ENCODE data around the gene HOXC10.
A peak's percentile ranks its signal among the peaks of the same experiment; 100 is the strongest.

HOXC10 gene

GRCh38 chr12:54030889-54031471 is 46.0 kb downstream of the HOXC10 start:
- no peak for DNase-seq

GRCh38 chr12:54031480-54031879 is 46.5 kb downstream of the HOXC10 start:
- DNase-seq: no peak

GRCh38 chr12:54032086-54032619 is 47.2 kb downstream of the HOXC10 start:
- DNase-seq: no peak

DNA sequence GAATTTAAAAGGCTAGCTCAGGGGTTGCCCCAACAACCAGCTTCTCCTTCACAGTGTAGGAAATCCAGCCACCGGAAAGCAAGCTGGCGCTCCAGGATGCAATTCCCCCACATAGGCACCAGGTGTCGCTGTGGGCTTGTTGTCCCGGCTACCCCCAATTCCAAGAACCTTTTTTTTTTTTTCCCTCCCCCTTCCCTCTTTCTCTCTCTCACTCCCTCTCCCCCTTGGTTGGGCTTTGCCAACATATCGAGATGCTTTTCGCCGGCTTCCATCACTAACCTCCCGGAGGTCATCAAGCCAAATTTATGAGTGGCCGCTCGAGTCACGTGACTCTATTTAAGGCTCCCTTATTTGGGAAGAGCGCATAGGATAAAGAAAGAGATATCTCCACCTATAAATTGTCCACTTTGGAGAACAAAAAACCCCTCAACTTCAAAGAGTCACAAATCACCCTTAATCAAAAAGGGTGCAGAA is 47.7 kb downstream of the HOXC10 start, which contains the start of gene HOXC5:
Gene HOXC5 (plus strand): TSS at position 424 of the 474 bp plus-strand sequence. CDS start 73 bp downstream, outside the sequence.
- peak; percentile 47 for DNase-seq

DNA sequence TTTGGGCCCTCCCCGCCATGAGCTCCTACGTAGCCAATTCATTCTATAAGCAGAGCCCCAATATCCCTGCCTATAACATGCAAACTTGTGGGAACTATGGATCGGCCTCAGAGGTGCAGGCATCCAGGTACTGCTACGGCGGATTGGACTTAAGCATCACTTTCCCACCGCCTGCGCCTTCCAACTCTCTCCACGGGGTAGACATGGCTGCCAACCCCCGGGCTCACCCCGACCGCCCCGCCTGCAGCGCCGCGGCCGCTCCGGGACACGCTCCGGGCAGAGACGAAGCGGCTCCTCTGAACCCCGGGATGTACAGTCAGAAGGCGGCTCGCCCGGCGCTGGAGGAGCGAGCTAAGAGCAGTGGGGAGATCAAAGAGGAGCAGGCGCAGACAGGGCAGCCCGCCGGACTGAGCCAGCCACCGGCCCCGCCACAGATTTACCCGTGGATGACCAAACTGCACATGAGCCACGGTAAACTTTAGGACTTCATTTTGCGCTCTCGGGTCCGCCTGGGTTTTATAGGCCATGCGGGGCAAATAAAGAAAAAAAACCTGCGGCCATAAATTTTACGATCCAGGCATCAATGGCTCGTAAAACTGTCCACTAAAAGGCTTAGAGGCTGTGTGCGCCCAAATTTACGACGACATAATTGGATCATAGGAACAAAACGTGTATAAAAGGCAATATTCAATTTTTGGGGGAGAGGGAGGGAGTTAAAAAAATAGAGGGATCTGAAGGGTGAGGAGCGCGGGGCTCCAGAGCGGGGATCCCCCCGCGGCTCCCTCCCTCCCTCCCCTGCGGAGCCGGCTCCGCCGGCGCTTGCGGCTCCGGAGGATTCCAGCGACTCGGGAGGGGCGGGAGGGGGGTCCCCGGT is 48.4 kb downstream of the HOXC10 start:
- no peak for DNase-seq

DNA sequence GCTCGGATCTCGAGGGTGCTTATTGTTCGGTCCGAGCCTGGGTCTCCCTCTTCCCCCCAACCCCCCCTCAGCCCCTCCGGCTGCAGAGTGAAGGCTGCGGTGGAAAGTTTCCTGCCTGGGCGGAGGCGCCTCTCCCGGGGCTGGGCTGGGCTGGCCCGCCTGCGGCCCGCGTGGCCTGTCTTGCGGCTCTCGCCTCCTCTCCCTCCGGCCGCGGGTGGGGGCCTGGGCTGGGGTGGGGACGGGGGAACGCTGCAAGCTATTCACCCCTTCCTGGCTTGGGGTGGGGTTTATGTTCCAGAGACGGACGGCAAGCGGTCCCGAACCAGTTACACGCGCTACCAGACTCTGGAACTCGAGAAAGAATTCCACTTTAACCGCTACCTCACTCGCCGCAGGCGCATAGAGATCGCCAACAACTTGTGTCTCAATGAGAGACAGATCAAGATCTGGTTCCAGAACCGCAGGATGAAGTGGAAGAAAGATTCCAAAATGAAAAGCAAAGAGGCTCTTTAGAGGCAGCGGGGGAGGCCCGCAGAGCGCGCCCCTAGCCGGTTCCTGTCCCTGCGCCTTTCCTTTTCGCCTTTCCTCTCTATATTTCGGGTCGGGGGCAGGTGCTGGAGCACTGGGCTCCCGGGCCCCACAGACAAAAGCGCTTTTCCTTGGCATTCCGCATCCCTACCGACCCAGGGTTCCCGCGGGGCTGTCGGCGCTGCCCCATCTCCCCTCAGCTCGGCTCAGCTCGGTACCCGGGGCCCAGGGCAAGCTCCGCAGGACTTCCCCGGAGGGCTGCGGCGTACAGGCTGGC is 49.2 kb downstream of the HOXC10 start:
- no peak for DNase-seq

DNA sequence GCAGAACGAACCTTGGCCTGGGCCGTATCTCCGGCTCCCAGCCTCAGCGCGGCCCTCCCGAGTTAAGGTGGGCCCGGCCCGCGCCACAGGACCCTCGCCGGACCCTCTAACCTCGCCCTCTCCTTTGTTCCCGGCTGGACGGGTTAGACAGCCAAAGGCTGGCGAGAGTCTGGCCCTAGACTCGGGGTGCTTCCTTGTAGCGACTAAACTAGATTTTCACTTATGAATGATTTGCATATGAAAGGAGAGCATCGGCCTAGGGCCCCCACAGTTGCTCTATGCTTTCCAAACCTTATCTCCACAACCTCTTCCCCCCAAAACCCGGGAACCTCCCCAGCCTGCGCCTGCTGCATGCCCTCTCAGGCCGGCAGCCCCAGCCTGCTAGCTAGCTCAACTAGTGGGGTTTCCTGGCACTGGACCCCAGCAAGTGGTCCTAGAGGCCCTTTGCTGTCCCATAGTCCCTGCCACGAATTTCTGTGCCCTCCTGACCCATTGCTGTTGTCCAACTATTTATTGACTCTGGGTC is 49.9 kb downstream of the HOXC10 start:
- no peak for DNase-seq

DNA sequence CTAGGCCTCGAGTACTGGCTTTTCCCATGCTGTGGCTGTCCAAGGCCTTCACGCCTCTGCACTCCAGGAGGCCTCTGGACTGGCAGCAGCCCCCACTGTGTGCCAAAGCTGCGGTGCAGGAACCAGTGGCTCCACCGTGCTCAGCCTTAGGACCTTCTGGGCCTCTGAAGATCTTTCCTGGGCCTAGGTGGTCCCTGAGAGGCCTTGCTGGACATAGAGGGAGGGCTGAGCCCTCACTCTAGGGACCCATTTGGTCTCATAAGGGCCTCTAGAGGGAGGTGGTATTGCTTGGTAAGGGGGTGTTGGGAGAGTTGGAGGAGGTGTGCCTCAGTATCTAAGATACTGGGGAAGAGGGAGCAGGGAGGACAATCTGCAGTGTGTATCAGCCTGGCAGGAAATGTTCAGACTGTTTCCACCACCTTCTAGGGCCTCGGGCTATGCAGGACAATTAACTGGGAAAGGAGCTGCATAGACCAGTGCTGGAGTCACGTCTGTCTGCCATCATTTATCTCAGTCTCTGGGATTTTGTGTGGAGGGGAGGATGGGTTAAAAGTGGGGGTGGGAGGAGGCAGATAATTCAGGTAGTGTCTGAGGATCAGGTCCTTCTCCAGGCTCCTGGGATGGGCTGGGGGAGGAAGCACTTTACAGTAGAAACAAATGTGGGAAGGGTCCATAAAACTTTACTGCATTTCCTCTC is 50.8 kb downstream of the HOXC10 start:
- DNase-seq: no peak

DNA sequence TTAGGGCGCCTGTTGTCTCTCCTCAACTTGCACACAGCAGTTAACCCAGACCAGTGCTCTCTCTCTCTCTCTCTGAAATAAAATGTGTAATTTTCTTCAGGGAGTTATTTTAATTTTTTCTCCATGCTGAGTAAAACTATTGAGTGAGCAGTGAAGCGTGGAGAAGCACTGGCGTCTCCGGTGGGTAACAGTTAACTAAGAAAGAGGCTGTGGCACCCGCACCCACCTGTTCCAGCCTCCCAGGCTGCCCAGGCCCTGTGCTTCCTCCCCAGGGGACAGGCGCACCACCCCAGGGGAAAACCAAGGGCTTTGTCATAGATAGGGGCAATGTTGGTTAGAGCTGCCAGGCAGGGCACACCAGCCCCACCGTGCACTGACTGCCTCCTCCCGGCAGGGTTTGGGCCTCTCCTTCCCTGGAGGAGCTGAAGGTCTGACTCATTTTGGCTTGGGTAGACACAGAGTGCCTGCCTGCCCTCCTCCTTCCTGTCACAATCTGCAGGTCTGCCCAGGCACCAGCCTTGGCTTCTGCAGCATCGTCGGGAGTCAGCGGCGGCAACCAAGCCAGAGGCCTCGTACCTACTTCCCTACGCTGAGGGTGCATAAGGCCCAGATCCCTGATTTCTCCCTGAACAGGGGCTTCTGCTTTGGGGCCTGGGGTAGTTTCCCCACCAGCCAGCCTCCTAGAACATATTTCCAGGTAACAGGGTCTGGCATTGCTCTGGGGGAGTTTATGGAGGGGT is 51.8 kb downstream of the HOXC10 start:
- no peak for DNase-seq

- DNase-seq: no peak
These were observed 52.7 kb downstream of the HOXC10 start for GRCh38 chr12:54037360-54038283.

- no peak for DNase-seq
These were observed 53.4 kb downstream of the HOXC10 start for GRCh38 chr12:54038284-54038870.

GRCh38 chr12:54038871-54039414 is 54.0 kb downstream of the HOXC10 start:
- DNase-seq: no peak

DNA sequence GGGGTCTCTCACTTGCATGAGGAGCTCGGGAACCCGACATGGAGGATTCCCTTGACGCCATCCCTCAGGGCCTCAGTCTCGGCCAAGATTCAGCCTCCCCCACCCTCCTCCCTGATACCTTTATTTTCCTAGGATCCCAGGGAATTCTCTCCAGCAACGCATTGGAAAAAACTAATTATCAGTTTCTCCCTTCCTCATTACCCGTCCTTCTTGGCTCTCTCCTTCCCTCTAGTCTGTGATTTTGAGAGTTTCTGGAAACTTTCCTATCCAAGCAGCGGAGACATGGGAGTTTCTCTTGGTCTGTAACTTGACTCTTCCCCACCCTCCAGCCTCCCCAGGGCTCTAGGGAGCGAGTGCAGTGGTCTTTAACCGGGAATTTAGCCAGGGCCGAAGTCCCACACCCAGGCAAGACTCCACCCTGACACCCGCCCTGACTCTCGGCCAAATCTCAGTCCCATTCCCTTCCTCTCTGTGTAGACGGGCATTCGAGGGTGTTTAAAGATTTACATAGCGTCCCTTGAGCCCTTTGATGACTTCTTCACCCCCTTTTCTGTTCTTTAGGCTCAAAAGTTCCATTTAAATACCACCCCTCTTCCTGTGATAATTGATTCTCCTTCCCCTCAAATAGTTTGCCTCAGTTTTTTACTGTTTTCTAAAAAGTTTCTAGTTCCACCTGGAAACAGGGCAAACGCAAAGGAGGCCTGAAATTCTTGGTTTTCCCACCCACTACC is 54.6 kb downstream of the HOXC10 start:
- DNase-seq: no peak

Measured in T-helper 9 cell (primary cell).